Progenitor cell of endocrine pancreas (in vitro differentiated cells): ENCODE measurements around the gene KRTAP12-4. TPM values are rescaled to one million over a fixed set of nuclear protein-coding genes. Genes with fewer than 3 reads are reported as not detected.

ENCODE experiments used
- DNase-seq: peaks from one replicate; pipeline ENCODE4 v3.0.0; 2021; ENCODE audit warnings: low spot score; ENCODE audit not compliant: unreplicated experiment
- H3K27ac Mint-ChIP-seq: 2 replicates; pipeline ENCODE4 v1.8.0; 2021; ENCODE audit warnings: mild to moderate bottlenecking, moderate library complexity, mixed read lengths
- H3K27me3 Mint-ChIP-seq: 2 replicates; pipeline ENCODE4 v1.8.0; 2021; ENCODE audit warnings: mixed read lengths
- H3K36me3 Mint-ChIP-seq: 2 replicates; pipeline ENCODE4 v1.8.0; 2022; ENCODE audit warnings: mixed read lengths; ENCODE audit not compliant: insufficient read depth
- H3K4me1 Mint-ChIP-seq: 2 replicates; pipeline ENCODE4 v1.8.0; 2021; ENCODE audit warnings: low read depth, mixed read lengths
- H3K4me3 Mint-ChIP-seq: 2 replicates; pipeline ENCODE4 v1.8.0; 2021; ENCODE audit warnings: low read depth, mild to moderate bottlenecking, moderate library complexity, mixed read lengths
- H3K9me3 Mint-ChIP-seq: 2 replicates; pipeline ENCODE4 v1.8.0; 2021; ENCODE audit warnings: low read depth, mixed read lengths
- CTCF ChIP-seq: fragments of 200-600 bp; sonication (generic); IDR thresholded peaks from one replicate; pipeline ENCODE4 v1.5.0; 2021; ENCODE audit warnings: antibody characterized with exemption, mild to moderate bottlenecking; ENCODE audit not compliant: unreplicated experiment
- total RNA-seq: library from RNA; stranded (reverse); gene quantifications from 2 replicates; pipeline ENCODE4 v1.2.1, GENCODE V29; 2021

KRTAP12-4 gene
- total RNA-seq, 1 donor from 2014 or later: not detected

DNA sequence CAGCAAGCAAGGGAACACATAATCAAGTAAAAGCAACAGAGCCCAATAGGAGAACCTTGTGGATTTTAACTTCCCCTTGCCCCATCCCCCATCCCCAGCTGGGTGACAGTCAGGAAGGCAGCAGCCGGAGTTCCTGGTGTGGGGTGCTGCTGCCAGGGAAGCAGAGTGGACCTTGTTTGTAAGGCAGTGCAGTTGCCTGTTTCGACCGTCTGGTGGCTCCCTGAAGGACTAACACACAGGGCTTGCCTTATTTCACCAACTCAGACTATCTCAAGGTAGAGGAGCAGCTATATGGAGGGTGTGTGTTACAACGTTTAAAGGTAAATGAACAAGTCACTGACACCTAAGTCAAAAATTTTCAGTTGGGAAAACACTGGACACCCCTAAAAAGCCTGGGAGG is 36.0 kb downstream of the KRTAP12-4 start:
- Mint-ChIP-seq H3K36me3 (peaks cover 5% of the 10 kb centered on the region), H3K27ac (no peak overlapping the region), H3K27me3 (peaks cover 3% of the 10 kb centered on the region), H3K4me3 (no peak overlapping the region), H3K9me3 (peaks cover 28% of the 10 kb centered on the region), H3K4me1 (no peaks in the 10 kb centered on the region)
- no peak for DNase-seq
- peak; percentile 33 for TF ChIP-seq CTCF

GRCh38 chr21:44617071-44617501 is 37.4 kb downstream of the KRTAP12-4 start:
- H3K36me3 Mint-ChIP-seq: peaks cover 5% of the 10 kb centered on the region
- peaks cover 6% of the 10 kb centered on the region for H3K27me3 Mint-ChIP-seq
- H3K4me1 Mint-ChIP-seq: no peaks in the 10 kb centered on the region
- DNase-seq: no peak
- no peak for TF ChIP-seq CTCF
- no peak overlapping the region for H3K4me3 Mint-ChIP-seq
- H3K27ac Mint-ChIP-seq: no peak overlapping the region
- peaks cover 16% of the 10 kb centered on the region for H3K9me3 Mint-ChIP-seq

GRCh38 chr21:44616591-44616926 is 37.9 kb downstream of the KRTAP12-4 start:
- H3K4me3 Mint-ChIP-seq: no peak overlapping the region
- no peak overlapping the region for H3K27ac Mint-ChIP-seq
- no peak for DNase-seq
- peaks cover 5% of the 10 kb centered on the region for H3K36me3 Mint-ChIP-seq
- peaks cover 13% of the 10 kb centered on the region for H3K9me3 Mint-ChIP-seq
- peaks cover 6% of the 10 kb centered on the region for H3K27me3 Mint-ChIP-seq
- TF ChIP-seq CTCF: no peak
- no peaks in the 10 kb centered on the region for H3K4me1 Mint-ChIP-seq

DNA sequence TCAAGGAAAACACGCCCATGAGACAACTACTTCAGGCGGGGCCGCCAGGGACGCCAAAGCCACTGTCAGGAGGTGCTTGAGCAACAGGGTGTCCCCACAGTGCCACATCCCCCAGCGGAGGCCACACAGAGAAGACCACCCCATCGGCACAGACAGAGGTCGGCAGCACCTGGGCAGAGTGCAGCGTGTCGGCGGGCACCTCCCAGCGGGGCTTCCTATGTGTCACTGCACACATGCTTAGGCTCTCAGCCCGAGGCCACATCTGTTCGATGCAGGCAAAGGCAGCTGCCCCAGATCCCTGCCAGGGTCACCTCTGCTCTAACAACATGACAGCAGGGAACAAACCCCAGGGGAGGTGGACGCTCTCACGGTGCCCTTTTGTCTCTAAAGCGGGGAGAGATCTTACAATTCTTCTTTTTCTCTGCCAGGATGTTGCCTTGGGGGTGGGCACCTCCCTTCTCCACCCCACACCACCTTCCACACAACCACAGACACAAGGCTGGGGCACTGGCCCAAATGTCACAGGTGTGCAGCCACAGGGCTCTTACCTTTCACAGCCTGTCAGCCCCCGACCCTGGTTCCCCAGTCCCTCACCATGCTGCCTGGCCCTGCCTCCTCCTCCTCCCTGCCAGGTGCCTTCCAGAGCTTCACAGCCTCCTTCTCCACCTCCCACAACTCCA is 38.4 kb downstream of the KRTAP12-4 start:
- no peak overlapping the region for H3K4me3 Mint-ChIP-seq
- peaks cover 18% of the 10 kb centered on the region for H3K9me3 Mint-ChIP-seq
- no peaks in the 10 kb centered on the region for H3K4me1 Mint-ChIP-seq
- peaks cover 6% of the 10 kb centered on the region for H3K27me3 Mint-ChIP-seq
- TF ChIP-seq CTCF: no peak
- DNase-seq: no peak
- H3K36me3 Mint-ChIP-seq: peaks cover 5% of the 10 kb centered on the region
- H3K27ac Mint-ChIP-seq: no peak overlapping the region

- no peak for DNase-seq
- no peak for TF ChIP-seq CTCF
- Mint-ChIP-seq H3K27me3 (peaks cover 6% of the 10 kb centered on the region), H3K4me1 (no peaks in the 10 kb centered on the region), H3K9me3 (peaks cover 17% of the 10 kb centered on the region), H3K36me3 (peaks cover 5% of the 10 kb centered on the region), H3K27ac (no peak overlapping the region), H3K4me3 (no peak overlapping the region)
Measured at GRCh38 chr21:44615466-44615865, 39.0 kb downstream of the KRTAP12-4 start.
